ENCODE measurements around the gene CRTC1. TPM values are rescaled to one million over a fixed set of nuclear protein-coding genes. Genes with fewer than 3 reads are reported as not detected.
A peak's percentile ranks its signal among the peaks of the same experiment; 100 is the strongest.

Gene CRTC1
- total RNA-seq, 1 experiment from 2014 or later = 19.0 TPM

GRCh38 chr19:18650468-18651041, 32.9 kb upstream of the CRTC1 start:
- H3K27me3 Mint-ChIP-seq (ENCODE audit: low read depth) = peaks cover 2% of the 10 kb centered on the region
- Histone ChIP-seq H3T11ph (ENCODE audit: low read length) (no peak overlapping the region), H3K79me1 (ENCODE audit: insufficient read depth, low read depth, low read length, poor library complexity, severe bottlenecking) (no peaks in the 10 kb centered on the region), H2BK12ac (ENCODE audit: insufficient read length, low read depth, low read length) (no peak overlapping the region), H3K23me2 (ENCODE audit: insufficient read length, low read depth, low read length, poor library complexity, severe bottlenecking) (no peaks in the 10 kb centered on the region), H3K79me2 (ENCODE audit: insufficient read depth, low read length) (no peaks in the 10 kb centered on the region), H3K9me3 (ENCODE audit: control insufficient read depth, low read depth, low read length) (no peaks in the 10 kb centered on the region), H3K9ac (ENCODE audit: extremely low read depth, insufficient read length, low read length) (no peak overlapping the region), H4K5ac (ENCODE audit: insufficient read length, low read depth, low read length) (no peak overlapping the region), H2BK20ac (ENCODE audit: low read depth, low read length, poor library complexity, severe bottlenecking) (no peak overlapping the region), H2AK5ac (ENCODE audit: insufficient read length, low read length) (no peak overlapping the region), H3K4me2 (ENCODE audit: insufficient read depth, insufficient read length, low read length) (no peak overlapping the region), H3K23ac (ENCODE audit: insufficient read length, low read depth, low read length) (no peak overlapping the region), H3K4ac (ENCODE audit: low read depth, low read length) (no peak overlapping the region), H2AFZ (ENCODE audit: low read length) (no peak overlapping the region), H3K56ac (ENCODE audit: insufficient read length, low read depth, low read length) (no peak overlapping the region), H4K91ac (ENCODE audit: insufficient read length, low read depth, low read length) (no peak overlapping the region), H2BK5ac (ENCODE audit: insufficient read length, low read length) (no peak overlapping the region), H3K27ac (ENCODE audit: insufficient read length, low read depth, low read length) (no peak overlapping the region), H2BK15ac (ENCODE audit: low read depth, low read length) (no peak overlapping the region), H3K18ac (ENCODE audit: insufficient read length, low read depth, low read length) (no peak overlapping the region), H3K4me1 (ENCODE audit: insufficient read depth, low read length) (no peaks in the 10 kb centered on the region; the same call in 1 of the 2 replicates), H3K14ac (ENCODE audit: insufficient read depth, low read length) (no peak overlapping the region), H4K8ac (replicated peaks; ENCODE audit: insufficient read length, low read depth, low read length) (no peak overlapping the region), H2BK120ac (ENCODE audit: low read depth, low read length, poor library complexity, severe bottlenecking) (no peak overlapping the region), H3K27me3 (ENCODE audit: insufficient read depth, low read length) (no peaks in the 10 kb centered on the region), H4K20me1 (ENCODE audit: control insufficient read depth, insufficient read depth, insufficient read length) (no peaks in the 10 kb centered on the region)
- no peaks in the 10 kb centered on the region for H3K9me3 Mint-ChIP-seq
- H3K4me1 Mint-ChIP-seq = peaks cover 27 to 40% of the 10 kb centered on the region in 2 experiments
- H3K27ac Mint-ChIP-seq = peak overlapping the region in 1 of 3 experiments; percentile 59; a peak in 2 of 7 replicates
- H3K36me3 Mint-ChIP-seq (ENCODE audit: insufficient read depth in 1 of 3, low read depth in 3 of 3) = peaks cover 0 to 3% (median 2%) of the 10 kb centered on the region in 3 experiments; a peak in 2 of 7 replicates
- WGBS (ENCODE audit: extremely low coverage, insufficient read length, low lambda C conversion rate) = no CpG with 5 or more reads among the region's 34 CpGs
- DNase-seq = no peak
- TF ChIP-seq CTCF (conservative IDR thresholded peaks at IDR 0.05) = no peak
- H3K4me3 Mint-ChIP-seq = no peak overlapping the region

Data from H9 (cell line).